Measurements from ENCODE around the gene PDE6A.

The PDE6A gene

DNA sequence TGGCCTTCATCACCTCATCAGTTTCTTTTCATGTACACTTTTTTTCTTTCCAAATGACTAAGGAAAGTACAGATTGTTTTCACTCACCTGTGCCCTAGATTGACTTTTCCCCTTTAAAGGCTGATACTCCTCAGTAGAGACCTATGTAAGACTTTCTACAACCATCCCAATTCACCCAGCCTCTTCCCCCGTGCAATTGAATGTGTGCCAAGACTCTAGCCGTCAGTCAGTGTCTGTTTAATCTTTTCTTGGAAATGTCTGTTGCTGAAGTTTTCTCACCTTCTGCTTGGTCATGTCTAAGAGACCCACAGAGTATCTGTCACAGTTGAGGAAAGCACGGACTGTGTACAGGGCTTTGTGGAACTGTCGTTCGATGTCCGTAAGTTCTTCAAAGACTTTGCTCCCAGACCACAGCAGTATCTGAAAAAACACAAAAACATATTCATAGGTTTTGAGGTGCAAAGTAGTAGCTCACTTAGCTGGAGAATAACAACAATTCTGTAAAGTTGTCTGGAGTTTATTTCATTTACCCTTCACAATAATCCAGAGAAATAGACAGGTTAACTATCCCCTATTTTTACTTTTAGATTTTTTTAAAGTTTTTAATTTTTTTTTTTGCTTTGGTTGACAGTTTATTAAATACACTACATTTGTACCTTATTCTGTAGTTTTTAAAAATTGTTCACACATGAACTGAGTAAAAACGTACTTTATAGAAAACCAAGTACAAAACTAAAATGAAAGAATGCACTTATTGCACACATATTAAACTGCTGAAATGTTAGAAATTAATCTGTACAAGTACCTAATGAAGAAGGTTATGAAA lies 13.6 kb downstream of the PDE6A start:
- no peak for DNase-seq (ENCODE audit: low read depth, low spot score)

GRCh38 chr5:149930043-149930748 lies 14.4 kb downstream of the PDE6A start:
- no peak for DNase-seq (ENCODE audit: low read depth, low spot score)

DNA sequence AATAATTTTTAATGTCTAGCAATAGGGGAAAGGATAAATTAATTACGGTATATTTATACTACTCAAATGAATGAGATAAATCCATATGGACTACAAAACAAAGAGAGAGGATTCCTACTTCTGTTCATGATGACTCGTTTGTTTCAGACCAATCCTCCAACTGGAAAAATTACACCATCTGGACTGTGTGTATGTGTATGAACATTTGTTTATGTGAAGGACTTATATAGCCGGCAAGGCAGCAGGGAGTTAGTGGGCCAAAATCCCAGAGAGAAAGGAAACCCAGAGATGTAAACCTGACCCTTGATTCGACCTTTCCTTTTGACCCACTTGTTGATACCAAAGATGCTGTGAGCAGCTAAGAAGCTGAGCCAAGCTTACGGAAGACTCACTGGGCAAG lies 20.1 kb downstream of the PDE6A start:
- DNase-seq (ENCODE audit: low read depth, low spot score), result no peak

DNA sequence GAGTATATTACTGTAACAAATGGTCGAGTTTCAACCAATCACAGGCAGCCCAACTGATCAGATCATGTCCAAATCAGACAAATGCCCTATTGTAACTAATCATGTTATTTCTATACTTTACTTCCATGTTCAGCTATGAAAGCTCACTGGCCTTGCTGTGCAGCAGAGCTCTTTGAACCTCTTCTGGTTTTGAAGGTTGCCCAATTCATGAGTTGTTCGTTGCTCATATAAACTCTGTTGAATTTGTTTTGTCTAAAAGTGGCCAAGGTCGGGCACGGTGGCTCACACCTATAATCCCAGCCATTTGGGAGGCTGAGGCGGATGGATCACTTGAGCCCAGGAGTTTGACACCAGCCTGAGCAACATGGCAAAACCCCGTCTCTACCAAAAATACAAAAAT lies 21.6 kb downstream of the PDE6A start:
- no peak for DNase-seq (ENCODE audit: low read depth, low spot score)

DNA sequence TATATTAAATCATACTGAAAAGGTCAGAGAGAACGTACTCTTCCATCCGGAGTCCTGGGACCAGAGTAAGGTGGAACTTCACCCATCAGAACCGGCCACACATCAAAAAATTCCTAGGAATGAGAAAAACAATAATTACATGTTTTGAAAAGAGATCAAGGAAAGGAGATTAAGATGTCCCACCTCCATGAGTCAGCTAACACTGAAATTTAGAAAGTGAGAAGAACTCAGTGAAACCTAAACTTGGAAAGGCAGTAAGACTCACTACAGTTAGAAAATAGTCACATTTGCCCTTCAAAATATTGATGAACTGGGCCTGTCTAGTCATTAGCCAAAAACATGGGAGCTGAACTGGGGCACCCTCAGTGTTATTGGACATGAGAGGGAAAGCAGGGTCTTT lies 23.0 kb downstream of the PDE6A start:
- no peak for DNase-seq (ENCODE audit: low read depth, low spot score)

GRCh38 chr5:149917073-149917676 lies 27.4 kb downstream of the PDE6A start:
- no peak for DNase-seq (ENCODE audit: low read depth, low spot score)

- DNase-seq (ENCODE audit: low read depth, low spot score), result no peak
Measured at GRCh38 chr5:149916334-149917072, 28.1 kb downstream of the PDE6A start.

GRCh38 chr5:149915392-149916260 lies 29.0 kb downstream of the PDE6A start:
- no peak for DNase-seq (ENCODE audit: low read depth, low spot score)

- no peak for DNase-seq (ENCODE audit: low read depth, low spot score)
Measured at GRCh38 chr5:149913436-149914419, 30.9 kb downstream of the PDE6A start.

- no peak for DNase-seq (ENCODE audit: low read depth, low spot score)
Measured at GRCh38 chr5:149912226-149912871, 32.2 kb downstream of the PDE6A start.

DNA sequence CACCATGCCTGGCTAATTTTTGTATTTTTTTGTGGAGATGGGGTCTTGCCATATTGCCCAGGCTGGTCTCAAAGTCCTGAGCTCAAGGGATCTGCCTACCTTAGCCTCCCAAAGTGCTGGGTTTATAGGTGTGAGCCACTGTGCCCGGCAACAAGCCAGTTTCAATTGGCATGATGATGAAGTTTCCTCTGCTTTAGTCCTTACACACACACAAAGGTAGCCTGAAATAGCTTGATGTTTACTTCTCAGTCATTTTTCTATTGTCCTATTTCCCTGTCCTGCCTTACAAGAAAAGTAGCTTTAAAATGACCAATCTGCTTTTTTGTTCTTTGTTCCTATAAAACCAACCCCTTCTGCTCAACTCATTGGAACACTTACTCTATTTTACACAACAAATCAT lies 33.6 kb downstream of the PDE6A start:
- no peak for DNase-seq (ENCODE audit: low read depth, low spot score)

- DNase-seq (ENCODE audit: low read depth, low spot score), result no peak
Measured at GRCh38 chr5:149907828-149908227, 36.8 kb downstream of the PDE6A start.

- DNase-seq (ENCODE audit: low read depth, low spot score), result no peak
Measured at GRCh38 chr5:149904977-149905376, 39.6 kb downstream of the PDE6A start.

- no peak for DNase-seq (ENCODE audit: low read depth, low spot score)
Measured at GRCh38 chr5:149904293-149904886, 40.2 kb downstream of the PDE6A start.

GRCh38 chr5:149903404-149903803 lies 41.2 kb downstream of the PDE6A start:
- DNase-seq (ENCODE audit: low read depth, low spot score), result no peak

DNA sequence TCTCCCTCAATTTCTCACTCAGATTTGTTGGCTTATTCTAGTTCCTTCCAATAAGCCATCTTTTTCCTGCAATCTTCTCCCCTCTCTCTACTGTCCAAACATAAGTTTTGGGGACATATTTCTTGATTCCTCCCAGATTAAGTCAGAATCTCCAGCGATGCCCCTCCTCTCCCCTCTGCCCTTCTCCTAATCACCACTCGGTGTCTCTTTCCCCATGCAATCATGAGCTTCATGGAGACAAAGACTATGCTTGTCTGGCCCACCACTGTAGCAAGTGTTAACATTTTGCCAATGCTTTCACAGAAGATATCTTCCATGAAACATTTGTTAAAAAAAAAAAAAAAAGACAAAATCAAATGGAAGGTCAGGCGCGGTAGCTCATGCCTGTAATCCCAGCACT lies 42.4 kb downstream of the PDE6A start:
- no peak for DNase-seq (ENCODE audit: low read depth, low spot score)

- DNase-seq (ENCODE audit: low read depth, low spot score), result no peak
Measured at GRCh38 chr5:149901511-149901910, 43.1 kb downstream of the PDE6A start.

- DNase-seq (ENCODE audit: low read depth, low spot score), result no peak
Measured at GRCh38 chr5:149900390-149900789, 44.2 kb downstream of the PDE6A start.

GRCh38 chr5:149898811-149899210 lies 45.8 kb downstream of the PDE6A start:
- DNase-seq (ENCODE audit: low read depth, low spot score), result no peak
